GM18498 (cell line): ENCODE measurements around the gene RNF121.
A peak's percentile ranks its signal among the peaks of the same experiment; 100 is the strongest.
"Not testable (repeated sequence)": the region's sequence is repeated elsewhere in the genome, so short reads cannot be mapped to it uniquely, and the experiment has no call there.

Experiments used
- ATAC-seq: cut with Tn5 transposase; IDR thresholded peaks from one replicate; pipeline ENCODE4 v1.9.1; 2021; ENCODE audit warnings: mild to moderate bottlenecking, moderate library complexity; ENCODE audit not compliant: unreplicated experiment

RNF121 gene

DNA sequence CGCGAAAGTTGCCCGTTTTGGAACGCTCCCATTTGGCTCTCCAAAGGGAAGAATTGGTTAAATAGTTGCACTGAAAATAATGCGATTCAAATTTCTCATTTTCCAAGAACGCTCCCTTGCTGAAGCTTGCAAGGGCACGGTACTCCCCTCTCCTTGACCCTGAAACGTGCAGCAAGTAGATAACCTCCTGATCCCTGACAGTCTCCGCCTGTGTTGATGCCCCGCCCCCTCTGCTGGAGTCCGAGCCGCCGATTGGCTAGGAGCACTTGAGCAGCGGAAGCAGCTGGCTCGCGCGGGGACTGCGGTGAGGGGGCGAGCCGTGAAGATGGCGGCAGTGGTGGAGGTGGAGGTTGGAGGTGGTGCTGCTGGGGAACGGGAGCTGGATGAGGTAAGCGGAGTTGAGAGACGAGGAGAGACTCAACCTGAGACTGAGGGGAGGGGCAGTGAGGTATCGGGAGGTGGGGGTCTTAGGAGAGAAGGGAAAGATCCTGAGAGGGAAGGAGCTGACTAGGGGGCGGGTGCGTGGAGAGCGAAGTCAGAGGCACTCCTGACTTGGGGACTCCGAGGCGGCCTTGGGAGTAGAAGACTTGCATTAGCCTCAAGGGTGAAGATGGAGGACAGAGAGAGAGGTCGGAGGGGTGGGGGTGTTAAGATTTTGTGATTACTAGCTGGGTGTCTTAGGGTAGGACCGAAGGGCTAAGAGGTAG, at the start of gene RNF121:
Gene RNF121, plus strand, starts transcription at position 310 of the 707 bp plus-strand sequence. Its CDS starts 16 bp downstream, at position 326.
- peak; percentile 86 for ATAC-seq

DNA sequence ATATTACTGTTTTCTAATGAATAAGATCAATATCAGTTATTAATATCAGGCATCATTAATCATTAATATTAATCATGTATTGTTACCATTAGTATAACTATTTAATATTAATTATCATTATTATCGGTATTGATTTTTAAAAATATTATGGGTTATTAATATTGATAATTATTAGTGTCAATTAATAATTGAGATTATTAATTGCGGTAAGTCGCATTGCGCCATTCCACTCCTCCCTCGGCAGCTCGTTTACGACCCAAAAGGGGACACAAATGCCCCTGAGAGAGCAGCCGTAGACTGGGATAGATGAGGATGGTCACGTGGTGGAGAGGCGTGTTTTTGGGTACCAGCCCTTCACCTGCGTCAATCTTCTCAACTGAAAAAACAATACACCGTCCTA, 43.0 kb upstream of the RNF121 start:
- not testable (repeated sequence) for ATAC-seq

DNA sequence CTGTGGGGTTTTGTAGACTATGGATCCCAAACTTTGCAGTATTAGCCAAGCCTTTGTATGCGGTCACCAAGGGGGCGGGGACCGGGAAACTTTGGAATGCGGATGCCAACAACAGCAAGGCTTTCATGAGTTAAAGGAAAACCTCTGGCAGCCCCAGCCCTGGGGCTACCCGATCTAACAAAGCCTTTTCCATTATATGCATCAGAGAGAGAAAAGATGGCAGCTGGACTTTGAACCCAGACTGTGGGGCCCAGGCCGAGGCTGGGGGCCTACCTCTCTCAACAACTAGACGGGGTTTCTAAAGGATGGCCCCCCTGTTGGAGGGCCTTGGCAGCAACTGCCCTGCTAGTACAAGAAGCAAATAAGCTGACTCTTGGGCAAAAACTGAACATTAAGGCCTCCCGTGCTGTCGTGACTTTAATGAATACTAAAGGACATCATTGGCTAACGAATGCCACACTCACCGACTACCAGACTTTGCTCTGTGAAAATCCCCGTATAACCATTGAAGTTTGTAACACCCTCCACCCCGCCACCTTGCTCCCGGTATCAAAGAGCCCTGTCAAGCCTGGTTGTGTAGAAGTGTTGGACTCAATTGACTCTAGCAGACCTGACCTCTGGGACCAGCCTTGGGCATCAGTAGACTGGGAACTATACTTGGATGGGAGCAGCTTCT, 40.4 kb upstream of the RNF121 start:
- not testable (repeated sequence) for ATAC-seq

DNA sequence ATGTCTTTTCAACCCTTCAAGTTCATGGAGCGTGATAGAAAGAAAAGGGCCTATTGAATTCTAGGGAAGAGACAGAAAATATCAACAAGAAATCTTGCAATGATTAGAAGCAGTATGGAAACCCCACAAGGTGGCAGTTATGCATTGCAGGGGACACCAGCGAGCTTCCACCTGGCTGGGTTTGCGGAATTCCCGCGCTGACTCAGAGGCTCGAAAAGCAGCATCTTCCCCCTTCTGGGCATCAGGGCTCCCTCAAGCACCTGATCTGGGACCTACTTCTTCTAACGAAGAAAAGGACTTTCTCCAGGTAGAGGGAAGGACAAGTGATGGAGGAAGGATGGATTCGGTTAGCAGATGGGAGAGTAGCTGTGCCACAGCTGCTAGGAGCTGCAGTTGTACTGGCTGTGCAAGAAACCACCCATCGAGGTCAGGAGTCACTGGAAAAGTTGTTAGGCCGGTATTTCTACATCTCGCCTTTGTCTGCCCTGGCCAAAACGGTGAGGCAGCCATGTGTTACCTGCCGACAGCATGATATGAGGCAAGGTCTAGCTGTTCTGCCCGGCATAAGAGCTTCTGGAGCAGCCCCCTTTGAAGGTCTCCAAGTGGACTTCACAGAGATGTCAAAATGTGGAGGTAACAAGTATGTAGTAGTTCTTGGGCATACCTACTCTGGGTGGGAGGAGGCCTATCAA, 39.5 kb upstream of the RNF121 start:
- not testable (repeated sequence) for ATAC-seq

DNA sequence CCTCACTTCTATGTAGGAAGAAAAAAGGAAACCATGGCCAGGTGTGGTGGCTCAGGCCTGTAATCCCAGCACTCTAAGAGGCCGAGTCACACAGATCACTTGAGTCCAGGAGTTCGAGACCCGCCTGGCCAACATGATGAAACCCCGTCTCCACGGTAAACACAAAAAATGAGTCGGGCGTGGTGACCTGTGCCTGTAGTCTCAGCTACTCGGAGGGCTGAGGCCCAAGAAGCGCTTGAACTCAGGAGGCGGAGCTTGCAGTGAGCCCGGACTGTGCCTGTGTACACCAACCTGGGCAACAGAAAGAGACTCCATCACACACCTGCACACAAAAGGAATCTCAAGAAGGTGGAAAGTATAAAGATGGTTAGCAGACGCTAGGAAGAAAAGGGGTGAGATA, 32.9 kb upstream of the RNF121 start:
- ATAC-seq: no peak

DNA sequence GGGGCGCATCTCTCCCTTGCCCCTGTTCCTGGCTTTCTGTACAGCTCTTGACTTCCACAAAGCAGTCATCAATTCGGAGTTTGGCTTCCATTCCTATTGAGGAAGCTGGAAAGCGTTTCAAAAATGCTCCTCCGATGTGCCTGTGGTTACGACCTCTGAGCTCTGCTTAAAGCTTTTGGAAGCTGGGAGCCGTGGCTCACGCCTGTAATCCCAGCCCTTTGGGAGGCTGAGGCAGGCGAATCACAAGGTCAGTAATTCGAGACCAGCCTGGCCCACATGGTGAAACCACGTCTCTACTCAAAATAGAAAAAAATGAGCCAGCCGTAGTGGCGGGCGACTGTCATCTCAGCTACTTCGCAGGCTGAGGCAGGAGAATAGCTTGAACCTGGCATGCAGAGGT, 27.7 kb upstream of the RNF121 start:
- ATAC-seq: not testable (repeated sequence)

DNA sequence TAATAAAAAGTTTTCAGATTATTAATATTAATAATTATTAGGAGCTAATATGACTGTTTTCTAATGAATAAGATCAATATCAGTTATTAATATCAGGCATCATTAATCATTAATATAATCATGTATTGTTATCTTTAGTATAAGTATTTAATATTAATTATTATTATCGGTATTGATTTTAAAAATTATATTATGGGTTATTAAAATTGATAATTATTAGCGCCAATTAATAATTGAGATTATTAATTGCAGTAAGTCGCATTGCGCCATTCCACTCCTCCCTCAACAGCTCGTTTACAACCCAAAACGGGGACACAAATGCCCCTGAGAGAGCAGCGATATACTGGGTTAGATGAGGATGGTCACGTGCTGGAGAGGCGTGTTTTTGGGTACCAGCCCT, 20.6 kb upstream of the RNF121 start:
- ATAC-seq: no peak

DNA sequence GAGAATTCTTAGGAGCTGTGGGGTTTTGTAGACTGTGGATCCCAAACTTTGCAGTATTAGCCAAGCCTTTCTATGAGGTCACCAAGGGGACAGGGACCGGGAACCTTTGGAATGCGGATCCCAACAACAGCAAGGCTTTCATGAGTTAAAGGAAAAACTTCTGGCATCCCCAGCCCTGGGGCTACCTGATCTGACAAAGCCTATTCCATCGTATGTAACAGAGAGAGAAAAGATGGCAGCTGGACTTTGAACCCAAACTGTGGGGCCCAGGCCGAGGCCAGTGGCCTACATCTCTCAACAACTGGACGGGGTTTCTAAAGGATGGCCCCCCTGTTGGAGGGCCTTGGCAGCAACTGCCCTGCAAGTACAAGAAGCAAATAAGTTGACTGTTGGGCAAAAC, 18.1 kb upstream of the RNF121 start:
- ATAC-seq: not testable (repeated sequence)

DNA sequence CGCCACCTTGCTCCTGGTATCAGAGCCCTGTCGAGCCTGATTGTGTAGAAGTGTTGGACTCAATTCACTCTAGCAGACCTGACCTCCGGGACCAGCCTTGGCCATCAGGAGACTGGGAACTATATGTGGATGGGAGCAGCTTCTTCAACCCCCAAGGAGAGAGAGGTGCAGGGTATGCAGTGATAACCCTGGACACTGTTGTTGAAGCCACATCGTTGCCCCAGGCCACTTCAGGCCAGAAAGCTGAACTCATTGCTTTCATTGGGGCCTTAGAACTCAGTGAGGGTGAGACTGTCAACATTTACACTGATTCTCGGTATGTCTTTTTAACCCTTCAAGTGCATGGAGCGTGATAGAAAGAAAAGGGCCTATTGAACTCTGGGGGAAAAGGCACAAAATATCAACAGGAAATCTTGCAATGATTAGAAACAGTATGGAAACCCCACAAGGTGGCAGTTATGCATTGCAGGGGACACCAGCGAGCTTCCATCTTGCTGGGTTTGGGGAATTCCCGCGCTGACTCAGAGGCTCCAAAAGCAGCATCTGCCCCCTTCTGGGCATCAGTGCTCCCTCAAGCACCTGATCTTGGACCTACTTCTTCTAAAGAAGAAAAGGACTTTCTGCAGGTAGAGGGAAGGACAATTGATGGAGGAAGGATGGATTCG, 17.4 kb upstream of the RNF121 start:
- not testable (repeated sequence) for ATAC-seq

DNA sequence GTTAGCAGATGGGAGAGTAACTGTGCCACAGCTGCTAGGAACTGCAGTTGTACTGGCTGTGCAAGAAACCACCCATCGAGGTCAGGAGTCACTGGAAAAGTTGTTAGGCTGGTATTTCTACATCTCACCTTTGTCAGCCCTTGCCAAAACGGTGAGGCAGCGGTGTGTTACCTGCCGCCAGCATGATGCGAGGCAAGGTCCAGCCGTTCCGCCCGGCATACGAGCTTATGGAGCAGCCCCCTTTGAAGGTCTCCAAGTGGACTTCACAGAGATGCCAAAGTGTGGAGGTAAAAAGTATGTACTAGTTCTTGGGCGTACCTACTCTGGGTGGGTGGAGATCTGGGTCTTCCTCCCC, 16.9 kb upstream of the RNF121 start:
- not testable (repeated sequence) for ATAC-seq

DNA sequence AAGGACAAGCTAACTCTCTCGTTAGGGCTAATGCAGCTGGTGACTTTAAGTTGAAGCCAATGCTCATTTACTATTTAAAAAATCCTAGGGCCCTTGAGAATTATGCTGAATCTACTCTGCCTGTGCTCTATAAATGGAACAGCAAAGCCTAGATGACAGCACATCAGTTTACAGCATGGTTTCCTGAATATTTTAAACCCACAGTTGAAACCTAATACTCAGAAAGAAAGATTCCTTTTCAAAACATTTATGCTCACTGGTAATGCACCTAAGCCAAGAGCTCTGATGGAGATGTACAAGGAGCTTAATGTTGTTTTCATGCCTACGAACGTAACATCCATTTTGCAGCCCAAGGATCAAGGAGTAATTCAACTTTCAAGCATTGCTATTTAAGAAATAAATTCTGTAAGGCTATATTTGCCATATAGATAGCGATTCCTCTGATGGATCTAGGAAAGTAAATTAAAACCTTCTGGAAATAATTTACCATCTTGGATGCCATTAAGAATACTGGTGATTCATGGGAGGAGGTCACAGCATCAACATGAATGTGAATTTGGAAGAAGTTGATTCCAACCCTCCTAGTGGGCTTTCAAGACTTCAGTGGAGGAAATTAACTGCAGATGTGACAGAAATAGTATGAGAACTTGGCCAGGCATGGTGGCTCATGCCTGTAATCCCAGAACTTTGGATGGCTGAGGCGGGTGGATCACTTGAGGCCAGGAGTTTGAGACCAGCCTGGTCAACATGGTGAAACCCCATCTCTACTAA, 14.9 kb upstream of the RNF121 start:
- no peak for ATAC-seq

DNA sequence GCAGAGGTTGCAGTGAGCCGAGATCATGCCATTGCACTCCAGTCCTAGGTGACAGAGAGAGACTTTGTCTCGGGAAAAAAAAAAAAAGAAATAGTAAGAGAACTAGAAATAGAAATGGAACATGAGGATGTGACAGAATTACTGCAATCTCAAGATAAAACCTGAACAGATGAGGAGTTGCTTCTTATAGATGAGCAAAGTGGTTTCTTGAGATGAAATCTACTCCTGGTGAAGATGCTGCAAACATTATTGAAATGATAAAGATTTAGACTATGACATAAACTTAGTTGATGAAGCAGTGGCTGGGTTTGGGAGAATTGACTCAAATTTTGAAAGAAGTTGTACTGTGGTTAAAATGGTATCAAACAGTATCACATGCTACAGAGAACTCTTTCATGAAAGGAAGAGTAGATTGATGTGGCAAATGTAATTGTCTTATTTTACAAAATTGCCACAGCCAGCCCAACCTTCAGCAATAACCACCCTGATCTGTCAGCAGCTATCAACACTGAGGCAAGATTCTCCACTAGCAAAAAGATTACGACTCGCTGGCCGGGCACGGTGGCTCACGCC, 14.1 kb upstream of the RNF121 start:
- ATAC-seq: no peak

DNA sequence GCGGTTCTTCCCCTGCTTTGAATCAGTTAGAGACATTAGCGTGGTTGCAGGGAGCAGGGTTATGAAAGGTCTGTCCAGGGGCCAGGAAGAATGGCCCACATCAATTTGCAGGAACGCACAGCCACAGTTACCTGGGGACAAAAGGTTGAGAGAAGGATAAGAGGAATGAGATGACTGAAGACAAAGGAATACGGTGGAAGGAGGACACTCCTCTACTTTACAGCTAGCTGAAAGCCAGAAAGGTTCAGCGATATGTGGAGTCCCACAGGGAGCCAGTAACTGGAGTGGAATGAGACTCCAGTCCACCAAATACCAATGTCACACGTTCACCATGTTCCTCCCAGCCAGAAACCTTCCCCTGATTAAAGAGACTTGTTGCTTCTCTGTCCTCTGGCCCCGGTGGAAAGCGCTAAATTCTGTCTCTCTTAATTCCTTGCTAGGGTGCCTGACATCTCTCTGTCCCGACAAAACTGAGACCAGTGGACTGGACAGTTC, 11.2 kb upstream of the RNF121 start:
- no peak for ATAC-seq

DNA sequence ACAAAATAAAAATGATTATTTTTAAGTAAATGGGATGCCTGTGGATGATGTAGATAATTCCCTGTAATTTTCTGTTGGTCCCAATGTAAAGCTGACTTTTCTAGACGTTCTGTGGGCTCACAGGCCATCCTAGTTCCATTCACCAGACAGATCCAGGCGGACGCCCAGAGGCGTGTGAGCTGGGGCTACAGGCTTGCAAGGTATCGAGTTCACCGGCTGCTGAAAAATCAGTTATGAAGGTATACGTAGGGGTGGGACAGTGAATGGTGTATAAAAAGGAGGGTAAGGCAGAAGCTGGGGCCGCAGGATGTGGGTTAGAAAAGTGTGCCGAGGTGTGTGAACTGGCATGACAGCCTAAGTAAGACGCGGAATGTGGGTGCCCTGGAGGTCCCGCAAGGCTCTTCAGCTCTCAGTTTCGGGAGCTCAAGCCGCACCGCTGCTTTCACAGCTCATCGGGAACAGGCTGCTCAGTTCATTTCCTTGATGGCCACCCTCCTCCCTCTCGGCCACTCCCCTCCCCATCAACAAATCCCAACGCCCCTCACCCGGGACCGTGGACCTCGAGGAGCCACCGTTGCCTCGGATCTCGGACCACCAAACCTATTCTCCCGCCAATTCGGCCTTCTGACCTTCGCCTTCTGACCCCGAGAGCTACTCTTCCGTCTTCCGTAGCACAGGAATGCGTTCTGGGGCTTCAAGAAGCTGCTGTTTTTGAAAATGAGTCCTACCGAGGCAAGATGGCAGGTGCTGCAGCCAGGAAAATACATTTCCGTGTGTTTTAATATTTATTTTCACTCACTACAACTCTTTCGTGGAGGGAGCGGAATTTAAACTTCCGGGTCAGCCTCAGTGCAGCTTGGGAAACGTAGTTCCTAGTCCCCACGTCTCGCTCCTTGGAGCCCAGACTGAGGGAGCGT, 768 bp upstream of the RNF121 start, which contains the start of gene XNDC1N:
Gene XNDC1N, minus strand, starts transcription at position 775 of the 917 bp plus-strand sequence. CDS start 5,241 bp downstream, outside the sequence.
- ATAC-seq: peak; percentile 73

DNA sequence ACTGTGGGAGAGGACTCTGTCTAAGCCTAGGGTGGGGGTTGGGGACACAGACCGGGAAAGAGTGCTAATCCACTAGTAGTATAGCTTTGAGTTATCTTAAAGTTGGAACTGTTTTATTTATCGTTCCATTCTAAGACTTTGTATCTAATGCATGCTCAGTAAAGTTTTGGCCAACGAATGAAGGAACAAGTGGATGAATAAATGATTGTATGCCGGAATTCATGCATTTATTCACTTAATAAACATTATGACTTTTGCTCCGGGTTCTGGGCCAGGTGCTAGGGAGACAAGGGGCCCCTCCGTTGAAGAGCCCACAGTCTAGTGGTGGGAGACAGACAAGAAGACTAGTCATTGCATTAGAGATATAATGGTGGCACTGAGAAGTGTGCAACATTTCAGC, 645 bp downstream of the RNF121 start:
- no peak for ATAC-seq

DNA sequence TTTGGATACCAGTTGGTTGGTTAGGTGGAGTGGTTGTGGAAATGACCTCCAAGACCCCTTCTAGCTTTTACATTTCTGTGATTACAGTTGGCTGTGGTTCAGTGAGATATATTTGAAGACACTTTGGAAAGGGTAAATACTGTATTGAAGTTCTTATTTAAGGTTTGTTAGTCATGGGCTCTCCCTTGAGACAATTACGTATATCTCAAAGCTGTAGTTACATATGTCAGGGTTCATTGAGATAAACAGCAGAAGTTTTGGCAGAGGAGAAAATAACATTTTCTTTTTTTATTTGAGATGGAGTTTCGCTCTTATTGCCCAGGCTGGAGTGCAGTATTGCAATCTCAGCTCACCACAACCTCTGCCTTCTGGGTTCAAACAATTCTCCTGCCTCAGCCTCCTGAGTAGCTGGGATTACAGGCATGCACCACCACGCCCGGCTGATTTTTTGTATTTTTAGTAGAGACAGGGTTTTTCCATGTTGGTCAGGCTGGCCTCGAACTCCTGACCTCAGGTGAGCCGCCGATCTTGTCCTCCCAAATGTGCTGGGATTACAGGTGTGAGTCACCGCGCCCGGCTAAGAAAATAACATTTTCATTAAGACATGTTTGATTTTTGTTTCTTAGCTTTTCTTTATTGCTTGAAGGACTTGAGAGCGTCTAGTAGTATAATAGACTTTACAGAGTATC, 1.9 kb downstream of the RNF121 start:
- ATAC-seq: no peak

DNA sequence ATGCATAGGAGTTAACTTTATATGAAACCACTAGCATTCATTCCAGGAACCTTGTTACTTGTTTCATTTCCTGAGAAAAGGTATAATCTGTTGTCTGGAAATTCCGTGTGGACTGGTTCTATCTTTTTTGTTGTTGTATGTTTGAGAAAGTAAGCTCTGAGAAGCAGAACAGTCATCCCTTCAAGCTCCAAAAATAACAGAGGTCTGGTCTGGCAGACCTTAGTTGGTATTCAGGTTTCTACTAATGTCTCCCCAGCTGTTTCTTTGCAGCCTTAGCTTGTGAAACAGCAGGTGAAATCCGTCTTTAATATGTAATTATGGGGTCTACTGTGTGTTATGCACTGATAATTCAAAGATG, 2.4 kb downstream of the RNF121 start:
- ATAC-seq: no peak

DNA sequence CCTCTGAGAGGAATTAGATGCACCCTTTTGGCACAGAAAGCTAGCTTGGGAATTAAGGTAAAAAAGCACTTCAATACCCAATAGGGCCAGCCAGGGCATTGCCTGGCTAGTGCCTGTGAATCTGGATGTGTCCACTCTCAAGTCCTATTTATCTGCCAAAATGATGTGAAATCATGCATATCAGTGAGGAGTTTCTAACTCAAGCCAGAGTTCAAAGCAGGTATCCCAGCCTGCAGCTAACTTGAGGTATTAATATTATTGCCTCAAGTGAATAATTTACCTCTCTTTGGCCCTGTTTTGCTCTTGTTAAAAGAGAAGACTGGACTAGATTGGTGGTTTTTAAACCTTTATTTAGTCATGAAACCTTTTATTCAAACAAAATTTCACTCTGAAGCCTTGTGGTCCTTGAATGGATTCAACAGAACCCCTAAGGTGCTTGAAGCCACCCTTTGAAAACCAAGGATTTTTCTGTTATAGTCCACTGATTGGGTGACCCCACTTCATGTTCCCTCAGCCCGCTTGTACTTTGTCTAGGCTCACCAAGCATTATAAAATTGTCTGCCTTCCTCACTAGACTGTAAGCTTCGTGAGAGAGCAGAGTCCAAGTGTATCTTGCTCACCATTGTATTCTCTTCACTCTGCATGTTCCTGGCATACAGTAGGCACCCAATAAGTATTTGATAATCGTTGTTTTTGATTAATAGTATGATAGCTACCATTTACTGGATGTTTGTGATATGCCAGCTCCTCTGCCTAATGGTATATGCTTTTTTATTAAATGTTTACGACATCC, 4.5 kb downstream of the RNF121 start:
- no peak for ATAC-seq
